Keratinocyte (primary cell): ENCODE data around the gene CCDC15. TPM values are rescaled to one million over a fixed set of nuclear protein-coding genes. Genes with fewer than 3 reads are reported as not detected.

Experiments
- DNase-seq: peaks from one replicate; pipeline ENCODE4 v3.0.0-alpha.2; 2011; ENCODE audit warnings: low read depth, missing footprints, low spot score
- FAIRE-seq: peaks from 2 replicates; lab custom pipeline; 2011; peaks lifted over from hg19 to GRCh38; lab: Jason Lieb, UNC
- H2AFZ ChIP-seq: 2 replicates; pipeline ENCODE4 v1.6.0; 2012; ENCODE audit warnings: low read length, control low read depth, inconsistent platforms; ENCODE audit not compliant: control insufficient read depth
- H3K27ac ChIP-seq: 2 replicates; pipeline ENCODE4 v1.5.1; 2011; ENCODE audit warnings: low read length; ENCODE audit not compliant: control insufficient read depth, insufficient read depth
- H3K27me3 ChIP-seq: 3 replicates; pipeline ENCODE4 v1.6.0; 2011; ENCODE audit warnings: low read length; ENCODE audit not compliant: control insufficient read depth, insufficient read depth; ENCODE audit errors: extremely low read depth
- H3K36me3 ChIP-seq, 2 experiments: 2 replicates in 1 of 2; 3 replicates in 1 of 2; pipeline ENCODE4 v1.5.1; 2011; ENCODE audit warnings: low read length in 2 of 2, mild to moderate bottlenecking in 1 of 2; ENCODE audit not compliant: control insufficient read depth in 2 of 2, insufficient read depth in 2 of 2; ENCODE audit errors: extremely low read depth in 1 of 2
- H3K4me1 ChIP-seq: 3 replicates; pipeline ENCODE4 v1.5.1; 2011; ENCODE audit warnings: low read length; ENCODE audit not compliant: control insufficient read depth, insufficient read depth; ENCODE audit errors: extremely low read depth
- H3K4me2 ChIP-seq: 3 replicates; pipeline ENCODE4 v1.6.0; 2011; ENCODE audit warnings: low read depth, low read length; ENCODE audit not compliant: control insufficient read depth, insufficient read depth; ENCODE audit errors: extremely low read depth
- H3K4me3 ChIP-seq, 3 experiments: fragments of 200-600 bp in 1 of 3; sonication (generic) in 1 of 3; 2 replicates in 2 of 3; 3 replicates in 1 of 3; pipeline ENCODE4 v1.5.1; 2011 to 2016; ENCODE audit warnings: low read length in 3 of 3, mild to moderate bottlenecking in 3 of 3, control low read depth in 2 of 3, inconsistent platforms in 1 of 3, low read depth in 1 of 3, mixed read lengths in 1 of 3, mixed run types in 1 of 3, moderate library complexity in 1 of 3; ENCODE audit not compliant: control insufficient read depth in 2 of 3, insufficient read depth in 2 of 3; ENCODE audit errors: extremely low read depth in 1 of 3
- H3K79me2 ChIP-seq: 2 replicates; pipeline ENCODE4 v1.6.0; 2012; ENCODE audit warnings: low read length; ENCODE audit not compliant: control insufficient read depth, insufficient read depth
- H3K9ac ChIP-seq: 3 replicates; pipeline ENCODE4 v1.6.0; 2011; ENCODE audit warnings: low read length; ENCODE audit not compliant: control insufficient read depth, insufficient read depth; ENCODE audit errors: extremely low read depth
- H3K9me1 ChIP-seq: 3 replicates; pipeline ENCODE4 v1.6.0; 2011; ENCODE audit warnings: low read length; ENCODE audit not compliant: control insufficient read depth, insufficient read depth; ENCODE audit errors: extremely low read depth
- H3K9me3 ChIP-seq: 2 replicates; pipeline ENCODE4 v1.5.1; 2012; ENCODE audit warnings: low read depth, low read length; ENCODE audit not compliant: control insufficient read depth
- H4K20me1 ChIP-seq: 3 replicates; pipeline ENCODE4 v1.6.0; 2011; ENCODE audit warnings: low read length; ENCODE audit not compliant: control insufficient read depth, insufficient read depth; ENCODE audit errors: extremely low read depth
- CTCF ChIP-seq, 3 experiments: IDR thresholded peaks in 1 of 3; conservative IDR thresholded peaks in 1 of 3; optimal IDR thresholded peaks in 1 of 3; 2 replicates in 2 of 3; 3 replicates in 1 of 3; pipeline versions ENCODE3 to v1.5.1; 2011; ENCODE audit warnings: low read length in 3 of 3, mild to moderate bottlenecking in 3 of 3, moderate library complexity in 2 of 3, control low read depth in 1 of 3, inconsistent platforms in 1 of 3; ENCODE audit not compliant: insufficient read depth in 2 of 3; ENCODE audit errors: extremely low read depth in 1 of 3
- EZH2 ChIP-seq: IDR thresholded peaks from one replicate; pipeline ENCODE4 v1.6.1; 2012; ENCODE audit warnings: inconsistent platforms, mild to moderate bottlenecking, low read length, moderate library complexity
- dilution Hi-C: fragments of 300-500 bp; cut with MboI; formaldehyde crosslinking; loops from one replicate; pipeline ENCODE4 v1.7.0; 2020; ENCODE audit warnings: low sequenced_read_pairs; ENCODE audit not compliant: extremely low pct_ligation_motif_present
- polyA plus RNA-seq, 5 experiments: library from polyadenylated mRNA; depleted of rRNA in 3 of 5; stranded (reverse) in 3 of 5; stranded (forward) in 1 of 5; unstranded in 1 of 5; fragments of >200 nt; gene quantifications; 1 replicate in 1 of 5; 2 replicates in 3 of 5; 3 replicates in 1 of 5; pipeline versions ENCODE4 v1.2.1 to v1.2.3, GENCODE V29; 2011 to 2012; ENCODE audit warnings: missing spikeins in 2 of 5, low read depth in 1 of 5, low replicate concordance in 1 of 5

CCDC15 gene
- polyA plus RNA-seq, 1 donor (not counting 4 experiments of a cell fraction or from before 2014, with no cell fraction given) = 2.0 TPM

DNA sequence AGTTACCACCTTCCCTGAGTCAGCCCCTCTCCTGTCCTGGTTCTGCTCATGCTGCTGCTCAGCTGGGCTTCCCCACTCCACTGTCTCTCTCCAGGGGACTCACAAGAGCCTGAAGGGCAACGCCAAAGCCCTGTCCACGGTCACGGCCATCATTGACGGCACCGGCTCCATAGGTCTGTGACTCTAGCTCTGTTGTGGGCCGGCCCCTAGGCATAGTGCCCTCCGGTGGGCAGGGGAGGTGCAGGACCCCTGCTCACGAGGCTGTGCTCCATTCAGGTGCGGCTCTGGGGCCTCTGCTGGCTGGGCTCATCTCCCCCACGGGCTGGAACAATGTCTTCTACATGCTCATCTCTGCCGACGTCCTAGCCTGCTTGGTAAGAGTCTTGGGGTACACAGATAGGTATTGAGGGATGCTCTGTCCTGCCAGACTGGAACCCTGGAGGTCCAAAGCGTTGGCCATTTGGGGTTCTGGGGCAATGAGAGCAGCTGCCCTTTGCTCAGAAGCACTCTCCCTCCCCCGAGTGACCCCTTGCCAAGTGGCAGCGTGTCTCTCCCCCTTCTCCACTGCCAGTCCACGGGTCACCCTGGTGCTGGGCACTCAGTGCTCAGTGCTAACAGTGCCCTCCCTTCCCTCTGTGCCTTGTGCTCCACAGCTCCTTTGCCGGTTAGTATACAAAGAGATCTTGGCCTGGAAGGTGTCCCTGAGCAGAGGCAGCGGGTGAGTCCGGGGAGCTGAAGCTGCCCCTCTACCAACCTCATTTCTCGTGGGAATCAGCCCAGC is 131.5 kb downstream of the CCDC15 start:
- no peak overlapping the region for H3K4me2 ChIP-seq
- FAIRE-seq = no peak

DNA sequence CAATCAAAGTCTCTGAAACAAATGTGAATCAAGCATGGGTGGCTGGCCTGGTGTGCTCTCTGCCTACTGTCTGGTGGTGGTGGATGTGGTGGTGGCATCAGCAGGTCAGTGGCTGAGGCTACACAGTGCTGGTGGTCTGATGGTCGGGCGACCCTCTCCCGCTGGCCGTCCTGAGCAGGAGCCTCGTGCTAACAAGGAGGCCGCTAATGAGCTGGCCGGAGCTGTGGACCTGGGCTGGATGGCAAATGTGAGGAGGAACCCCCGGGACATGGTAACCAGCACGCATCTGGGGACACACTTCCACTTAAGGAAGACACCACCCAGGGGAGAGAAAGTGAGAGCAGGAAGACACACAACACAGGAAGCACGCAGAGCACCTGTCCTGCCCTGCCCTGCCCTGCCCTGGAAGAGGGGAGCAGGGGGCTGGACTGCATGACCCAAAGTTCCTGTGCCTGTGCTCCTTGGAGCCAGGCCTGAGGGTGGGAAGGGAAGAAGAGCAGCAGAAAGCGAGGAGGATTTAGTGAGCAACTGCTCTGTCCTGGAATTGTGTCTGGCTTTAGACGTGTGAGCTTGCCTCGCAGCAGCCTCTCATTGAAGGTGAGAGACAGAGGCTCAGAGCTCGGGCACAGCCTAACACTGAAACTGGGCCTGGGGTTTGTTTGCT is 132.8 kb downstream of the CCDC15 start:
- Histone ChIP-seq H3K27ac (no peak overlapping the region), H3K9me1 (no peaks in the 10 kb centered on the region), H3K36me3 (peaks cover 3 to 16% of the 10 kb centered on the region in 2 experiments), H3K79me2 (no peaks in the 10 kb centered on the region), H3K9ac (no peak overlapping the region), H3K4me3 (no peak overlapping the region), H3K9me3 (no peaks in the 10 kb centered on the region), H3K4me2 (no peak overlapping the region), H3K27me3 (no peaks in the 10 kb centered on the region), H4K20me1 (no peaks in the 10 kb centered on the region), H3K4me1 (peaks cover 33% of the 10 kb centered on the region), H2AFZ (no peak overlapping the region)
- no peak for TF ChIP-seq EZH2
- TF ChIP-seq CTCF (optimal IDR thresholded peaks at IDR 0.05 in 1 of 3, IDR thresholded peaks at IDR 0.05 in 1 of 3, conservative IDR thresholded peaks at IDR 0.05 in 1 of 3; ENCODE audit: extremely low read depth in 1 of 3, insufficient read depth in 2 of 3, low read length in 3 of 3) = no peak
- dilution Hi-C loops = no loop called here
- no peak for FAIRE-seq
- DNase-seq = no peak

More for the DNA sequence above, 131.5 kb downstream of the CCDC15 start:
- Histone ChIP-seq H4K20me1 (no peaks in the 10 kb centered on the region), H3K9me3 (no peaks in the 10 kb centered on the region), H3K27me3 (no peaks in the 10 kb centered on the region), H3K27ac (no peak overlapping the region), H3K9me1 (no peaks in the 10 kb centered on the region), H3K79me2 (no peaks in the 10 kb centered on the region), H2AFZ (no peak overlapping the region), H3K4me3 (no peak overlapping the region), H3K36me3 (peaks cover 3 to 16% of the 10 kb centered on the region in 2 experiments), H3K4me1 (peaks cover 24% of the 10 kb centered on the region), H3K9ac (no peak overlapping the region)
- DNase-seq = no peak
- no peak for TF ChIP-seq EZH2
- no peak for TF ChIP-seq CTCF (optimal IDR thresholded peaks at IDR 0.05 in 1 of 3, IDR thresholded peaks at IDR 0.05 in 1 of 3, conservative IDR thresholded peaks at IDR 0.05 in 1 of 3; ENCODE audit: extremely low read depth in 1 of 3, insufficient read depth in 2 of 3, low read length in 3 of 3)
- dilution Hi-C loops = no loop called here
